WERI-Rb-1 (cell line): ENCODE data around the gene GALNT1.

ENCODE experiments used
- DNase-seq: peaks from one replicate; pipeline ENCODE4 v3.0.0-alpha.2; 2020
- H3K27ac ChIP-seq: fragments of 250-450 bp; sonication (Bioruptor Pico); 2 replicates; pipeline ENCODE4 v1.5.1; 2020; ENCODE audit warnings: mild to moderate bottlenecking, moderate library complexity
- H3K27me3 ChIP-seq: fragments of 250-450 bp; sonication (Bioruptor Pico); 2 replicates; pipeline ENCODE4 v1.5.1; 2021; ENCODE audit warnings: mild to moderate bottlenecking, low read depth, moderate library complexity; ENCODE audit not compliant: insufficient read depth, severe bottlenecking
- H3K36me3 ChIP-seq: fragments of 250-450 bp; sonication (Bioruptor Pico); 2 replicates; pipeline ENCODE4 v1.5.1; 2020; ENCODE audit warnings: mild to moderate bottlenecking, moderate library complexity
- H3K4me3 ChIP-seq: 2 replicates; pipeline ENCODE4 v1.5.1; 2011; ENCODE audit warnings: low read depth, mild to moderate bottlenecking, control low read depth, low read length
- H3K9me3 ChIP-seq: fragments of 250-450 bp; sonication (Bioruptor Pico); 2 replicates; pipeline ENCODE4 v1.5.1; 2021; ENCODE audit warnings: mild to moderate bottlenecking, moderate library complexity; ENCODE audit not compliant: severe bottlenecking
- CTCF ChIP-seq: IDR thresholded peaks from 2 replicates; pipeline ENCODE4 v1.5.1; 2011; ENCODE audit warnings: low read depth, mild to moderate bottlenecking, control low read depth, inconsistent platforms, low read length

GALNT1 gene

GRCh38 chr18:35619941-35620340, 38.4 kb downstream of the GALNT1 start:
- no peak for TF ChIP-seq CTCF
- H3K27me3 ChIP-seq: no peaks in the 10 kb centered on the region
- H3K9me3 ChIP-seq: no peaks in the 10 kb centered on the region
- no peak overlapping the region for H3K4me3 ChIP-seq
- no peaks in the 10 kb centered on the region for H3K36me3 ChIP-seq
- H3K27ac ChIP-seq: no peak overlapping the region
- DNase-seq: no peak

- H3K9me3 ChIP-seq: no peaks in the 10 kb centered on the region
- no peak for TF ChIP-seq CTCF
- no peaks in the 10 kb centered on the region for H3K27me3 ChIP-seq
- H3K36me3 ChIP-seq: no peaks in the 10 kb centered on the region
- no peak for DNase-seq
- H3K4me3 ChIP-seq: no peak overlapping the region
- H3K27ac ChIP-seq: no peak overlapping the region
Measured at GRCh38 chr18:35620765-35621164, 39.2 kb downstream of the GALNT1 start.

GRCh38 chr18:35623255-35623654, 41.7 kb downstream of the GALNT1 start:
- no peak overlapping the region for H3K27ac ChIP-seq
- H3K4me3 ChIP-seq: no peak overlapping the region
- no peak for TF ChIP-seq CTCF
- H3K36me3 ChIP-seq: no peaks in the 10 kb centered on the region
- H3K27me3 ChIP-seq: no peaks in the 10 kb centered on the region
- DNase-seq: no peak
- H3K9me3 ChIP-seq: peaks cover 6% of the 10 kb centered on the region

- no peak overlapping the region for H3K27ac ChIP-seq
- no peak for TF ChIP-seq CTCF
- H3K27me3 ChIP-seq: no peaks in the 10 kb centered on the region
- H3K36me3 ChIP-seq: no peaks in the 10 kb centered on the region
- H3K4me3 ChIP-seq: no peak overlapping the region
- DNase-seq: no peak
- peaks cover 6% of the 10 kb centered on the region for H3K9me3 ChIP-seq
Measured at GRCh38 chr18:35624146-35624545, 42.6 kb downstream of the GALNT1 start.

- Histone ChIP-seq H3K27ac (no peak overlapping the region), H3K4me3 (no peak overlapping the region), H3K27me3 (no peaks in the 10 kb centered on the region), H3K36me3 (no peaks in the 10 kb centered on the region), H3K9me3 (peaks cover 6% of the 10 kb centered on the region)
- DNase-seq: no peak
- TF ChIP-seq CTCF: no peak
Measured at GRCh38 chr18:35625232-35625631, 43.7 kb downstream of the GALNT1 start.

GRCh38 chr18:35633761-35634160, 52.2 kb downstream of the GALNT1 start:
- H3K27me3 ChIP-seq: no peaks in the 10 kb centered on the region
- no peak overlapping the region for H3K27ac ChIP-seq
- no peak for TF ChIP-seq CTCF
- no peaks in the 10 kb centered on the region for H3K9me3 ChIP-seq
- DNase-seq: no peak
- no peaks in the 10 kb centered on the region for H3K36me3 ChIP-seq
- no peak overlapping the region for H3K4me3 ChIP-seq
